Fibroblast of villous mesenchyme (primary cell): Measurements from ENCODE around the gene XAB2. TPM values are rescaled to one million over a fixed set of nuclear protein-coding genes. Genes with fewer than 3 reads are reported as not detected.

Experiments used
- DNase-seq: peaks from one replicate; pipeline ENCODE4 v3.0.0-alpha.2; 2010; ENCODE audit warnings: low read depth
- H3K4me3 ChIP-seq: 2 replicates; pipeline ENCODE4 v1.5.1; 2011; ENCODE audit warnings: low read depth, mild to moderate bottlenecking, low read length
- CTCF ChIP-seq: IDR thresholded peaks from 2 replicates; pipeline ENCODE4 v1.5.1; 2012; ENCODE audit warnings: low read depth, mild to moderate bottlenecking, low read length; ENCODE audit not compliant: insufficient read depth
- total RNA-seq: library from RNA; depleted of rRNA; stranded (reverse); fragments of >200 nt; gene quantifications from 2 replicates; pipeline ENCODE4 v1.2.3, GENCODE V29; 2012

The XAB2 gene
- total RNA-seq, 1 donor = 32.0 TPM

GRCh38 chr19:7643031-7643415, 13.7 kb upstream of the XAB2 start:
- TF ChIP-seq CTCF = no peak
- H3K4me3 ChIP-seq = no peak overlapping the region
- DNase-seq = no peak

- DNase-seq = no peak
- TF ChIP-seq CTCF = no peak
- no peak overlapping the region for H3K4me3 ChIP-seq
Observed at GRCh38 chr19:7642295-7643030, 13.1 kb upstream of the XAB2 start.

GRCh38 chr19:7641290-7642276, 12.2 kb upstream of the XAB2 start:
- no peak overlapping the region for H3K4me3 ChIP-seq
- TF ChIP-seq CTCF = no peak
- no peak for DNase-seq

- no peak for TF ChIP-seq CTCF
- no peak overlapping the region for H3K4me3 ChIP-seq
- no peak for DNase-seq
Observed at GRCh38 chr19:7640803-7641202, 11.5 kb upstream of the XAB2 start.

- no peak overlapping the region for H3K4me3 ChIP-seq
- DNase-seq = no peak
- TF ChIP-seq CTCF = no peak
Observed at GRCh38 chr19:7639863-7640348, 10.6 kb upstream of the XAB2 start.

- H3K4me3 ChIP-seq = no peak overlapping the region
- no peak for TF ChIP-seq CTCF
- DNase-seq = no peak
Observed at GRCh38 chr19:7638802-7639465, 9.6 kb upstream of the XAB2 start.
